ENCODE results near the gene FHIT.

GRCh38 chr3:59879031-59879581 is 1372.1 kb downstream of the FHIT start:
- TF ChIP-seq CTCF (conservative IDR thresholded peaks at IDR 0.05; ENCODE audit: low read depth, low read length) = no peak
- no peak for TF ChIP-seq EZH2phosphoT487 (IDR thresholded peaks at IDR 0.05; ENCODE audit: borderline replicate concordance, low read length)
- no peak for TF ChIP-seq EZH2 (IDR thresholded peaks at IDR 0.05; ENCODE audit: low read length, unreplicated experiment)

Measured in PC-3 (cell line).